ENCODE measurements around the gene ZNF223.

DNA sequence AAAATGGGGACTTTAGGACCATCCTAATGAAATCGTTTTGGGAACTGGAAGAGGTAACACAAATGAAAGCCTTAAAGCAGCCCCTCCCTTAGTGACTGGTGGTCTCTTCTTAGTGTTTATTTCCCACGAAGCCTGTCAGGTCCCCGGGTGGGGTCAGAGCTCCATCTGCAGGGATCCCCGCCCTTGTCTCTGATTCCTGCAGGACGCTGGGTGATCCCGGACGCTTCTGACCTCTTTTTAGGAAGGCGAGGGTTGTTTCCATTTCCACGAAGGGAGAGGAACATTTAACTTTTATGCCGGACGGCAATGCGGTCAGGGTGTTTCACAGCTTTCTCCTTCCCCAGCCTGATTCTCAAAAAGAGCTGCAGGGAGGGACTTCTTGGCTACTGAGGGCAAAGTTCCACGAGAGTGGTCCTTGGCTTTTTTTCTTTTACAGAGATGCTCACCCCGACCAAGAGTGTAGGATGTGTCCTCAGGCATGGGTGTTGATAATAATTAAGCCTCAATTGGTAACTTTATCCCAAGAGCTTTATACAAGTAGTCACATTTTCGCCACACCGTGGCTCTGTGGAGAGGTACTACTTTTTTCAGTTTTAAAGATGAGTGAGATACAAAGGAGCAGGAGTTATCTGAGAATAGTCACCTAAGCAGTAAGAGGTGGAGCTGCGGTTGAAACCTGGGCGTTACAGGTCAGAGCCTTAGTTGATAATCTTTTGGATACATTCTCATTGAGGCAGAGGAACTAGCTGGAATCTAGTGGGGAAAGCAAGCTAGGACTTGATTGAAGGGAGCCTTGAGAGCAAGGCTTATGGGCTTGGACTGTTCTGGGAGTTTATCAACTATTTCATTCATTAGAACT is 20.9 kb downstream of the ZNF223 start:
- TF ChIP-seq, protein P1, sequence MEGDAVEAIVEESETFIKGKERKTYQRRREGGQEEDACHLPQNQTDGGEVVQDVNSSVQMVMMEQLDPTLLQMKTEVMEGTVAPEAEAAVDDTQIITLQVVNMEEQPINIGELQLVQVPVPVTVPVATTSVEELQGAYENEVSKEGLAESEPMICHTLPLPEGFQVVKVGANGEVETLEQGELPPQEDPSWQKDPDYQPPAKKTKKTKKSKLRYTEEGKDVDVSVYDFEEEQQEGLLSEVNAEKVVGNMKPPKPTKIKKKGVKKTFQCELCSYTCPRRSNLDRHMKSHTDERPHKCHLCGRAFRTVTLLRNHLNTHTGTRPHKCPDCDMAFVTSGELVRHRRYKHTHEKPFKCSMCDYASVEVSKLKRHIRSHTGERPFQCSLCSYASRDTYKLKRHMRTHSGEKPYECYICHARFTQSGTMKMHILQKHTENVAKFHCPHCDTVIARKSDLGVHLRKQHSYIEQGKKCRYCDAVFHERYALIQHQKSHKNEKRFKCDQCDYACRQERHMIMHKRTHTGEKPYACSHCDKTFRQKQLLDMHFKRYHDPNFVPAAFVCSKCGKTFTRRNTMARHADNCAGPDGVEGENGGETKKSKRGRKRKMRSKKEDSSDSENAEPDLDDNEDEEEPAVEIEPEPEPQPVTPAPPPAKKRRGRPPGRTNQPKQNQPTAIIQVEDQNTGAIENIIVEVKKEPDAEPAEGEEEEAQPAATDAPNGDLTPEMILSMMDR (IDR thresholded peaks at IDR 0.05), result no peak
- no peak for TF ChIP-seq POLR2A (IDR thresholded peaks at IDR 0.05)
- no peak for TF ChIP-seq POLR2AphosphoS5 (IDR thresholded peaks at IDR 0.05)
- no peak for TF ChIP-seq EP300 (IDR thresholded peaks at IDR 0.05)

Data from stomach (tissue), 4 donors.